Measurements from ENCODE around the gene MFAP3. TPM values are rescaled to one million over a fixed set of nuclear protein-coding genes. Genes with fewer than 3 reads are reported as not detected.
"Not testable (repeated sequence)": the region's sequence is repeated elsewhere in the genome, so short reads cannot be mapped to it uniquely, and the experiment has no call there.

Gene MFAP3
- total and polyA plus RNA-seq, 8 donors: 0.29 to 70.7 (median 5.6) TPM

- intact Hi-C loops (cut with DNase I; ENCODE audit: low total_unique reads): no loop called here
- H3K36me3 ChIP-seq: peaks cover 5 to 39% (median 29%) of the 10 kb centered on the region in 4 donors
- 80 to 100% (median 96%) methylated on average over 1 of the region's 1 CpG for WGBS, 5 donors
- H3K4me3 ChIP-seq: no peak overlapping the region
- H3K9me3 ChIP-seq: no peaks in the 10 kb centered on the region
- no peak overlapping the region for H3K27ac ChIP-seq
- TF ChIP-seq EP300 (IDR thresholded peaks at IDR 0.05) (no peak), POLR2AphosphoS5 (IDR thresholded peaks at IDR 0.05) (no peak), CTCF (IDR thresholded peaks at IDR 0.05) (no peak), POLR2A (IDR thresholded peaks at IDR 0.05) (no peak)
- H3K4me1 ChIP-seq: no peaks in the 10 kb centered on the region
- no peaks in the 10 kb centered on the region for H3K27me3 ChIP-seq
- DNase-seq: no peak
Measured at GRCh38 chr5:154005648-154006047, 33.1 kb upstream of the MFAP3 start.

GRCh38 chr5:154010660-154011059 is 28.1 kb upstream of the MFAP3 start:
- Histone ChIP-seq H3K4me1 (no peaks in the 10 kb centered on the region), H3K36me3 (peaks cover 4 to 48% (median 39%) of the 10 kb centered on the region in 4 donors), H3K27me3 (no peaks in the 10 kb centered on the region), H3K4me3 (no peak overlapping the region), H3K27ac (no peak overlapping the region), H3K9me3 (no peaks in the 10 kb centered on the region)
- TF ChIP-seq POLR2AphosphoS5 (IDR thresholded peaks at IDR 0.05) (no peak), CTCF (IDR thresholded peaks at IDR 0.05) (no peak), POLR2A (IDR thresholded peaks at IDR 0.05) (no peak), EP300 (IDR thresholded peaks at IDR 0.05) (no peak)
- WGBS, 5 donors: 40 to 67% (median 42%) methylated on average over 3 of the region's 3 CpGs
- DNase-seq: no peak
- intact Hi-C loops (cut with DNase I; ENCODE audit: low total_unique reads): no loop called here

GRCh38 chr5:154015071-154015693 is 23.6 kb upstream of the MFAP3 start:
- 90 to 96% (median 92%) methylated on average over 4 of the region's 4 CpGs for WGBS, 5 donors
- Histone ChIP-seq H3K36me3 (peaks cover 4 to 76% (median 53%) of the 10 kb centered on the region in 4 donors), H3K4me3 (no peak overlapping the region), H3K4me1 (no peaks in the 10 kb centered on the region), H3K27ac (no peak overlapping the region), H3K9me3 (no peaks in the 10 kb centered on the region), H3K27me3 (no peaks in the 10 kb centered on the region)
- TF ChIP-seq POLR2A (IDR thresholded peaks at IDR 0.05): no peak
- no peak for TF ChIP-seq CTCF (IDR thresholded peaks at IDR 0.05)
- no peak for TF ChIP-seq POLR2AphosphoS5 (IDR thresholded peaks at IDR 0.05)
- TF ChIP-seq EP300 (IDR thresholded peaks at IDR 0.05): no peak
- intact Hi-C loops (cut with DNase I; ENCODE audit: low total_unique reads): no loop called here
- DNase-seq: no peak

GRCh38 chr5:154018919-154019318 is 19.8 kb upstream of the MFAP3 start:
- peaks cover 4 to 60% (median 48%) of the 10 kb centered on the region in 4 donors for H3K36me3 ChIP-seq
- H3K27me3 ChIP-seq; intact Hi-C loops (cut with DNase I; ENCODE audit: low total_unique reads); H3K4me1 ChIP-seq; H3K4me3 ChIP-seq; DNase-seq; H3K27ac ChIP-seq; H3K9me3 ChIP-seq: not testable (repeated sequence)
- WGBS, 5 donors: 85 to 97% (median 93%) methylated on average over 1 of the region's 1 CpG

- DNase-seq: no peak
- no peaks in the 10 kb centered on the region for H3K9me3 ChIP-seq
- H3K4me1 ChIP-seq: no peaks in the 10 kb centered on the region
- peaks cover 0 to 72% (median 56%) of the 10 kb centered on the region in 4 donors for H3K36me3 ChIP-seq
- no peak overlapping the region for H3K4me3 ChIP-seq
- TF ChIP-seq POLR2AphosphoS5 (IDR thresholded peaks at IDR 0.05) (no peak), POLR2A (IDR thresholded peaks at IDR 0.05) (no peak), CTCF (IDR thresholded peaks at IDR 0.05) (no peak), EP300 (IDR thresholded peaks at IDR 0.05) (no peak)
- H3K27ac ChIP-seq: no peak overlapping the region
- intact Hi-C loops (cut with DNase I; ENCODE audit: low total_unique reads): no loop called here
- no peaks in the 10 kb centered on the region for H3K27me3 ChIP-seq
Measured at GRCh38 chr5:154025951-154026350, 12.8 kb upstream of the MFAP3 start.
